ENCODE results near the gene SAMMSON.

DNA sequence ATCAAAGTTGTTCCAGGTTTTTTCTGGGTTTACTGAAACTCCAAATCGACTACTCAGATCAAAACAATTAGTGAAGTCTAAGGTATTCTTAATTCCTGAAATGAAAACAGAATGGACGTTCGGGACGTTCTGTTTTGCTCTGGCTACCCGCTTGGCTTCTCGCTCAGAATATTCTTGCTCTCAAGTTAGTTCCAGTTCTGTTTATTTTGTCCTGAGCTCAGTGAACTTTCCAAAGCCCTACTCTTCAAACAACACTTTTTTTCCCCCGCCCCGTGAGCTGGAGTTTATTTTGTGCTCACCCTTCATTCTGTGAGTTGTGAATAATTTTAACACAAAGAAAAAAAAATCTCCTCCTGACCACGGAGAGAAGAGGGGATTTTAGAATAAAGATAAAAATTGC, 72.6 kb downstream of the SAMMSON start:
- TF ChIP-seq, protein P1, sequence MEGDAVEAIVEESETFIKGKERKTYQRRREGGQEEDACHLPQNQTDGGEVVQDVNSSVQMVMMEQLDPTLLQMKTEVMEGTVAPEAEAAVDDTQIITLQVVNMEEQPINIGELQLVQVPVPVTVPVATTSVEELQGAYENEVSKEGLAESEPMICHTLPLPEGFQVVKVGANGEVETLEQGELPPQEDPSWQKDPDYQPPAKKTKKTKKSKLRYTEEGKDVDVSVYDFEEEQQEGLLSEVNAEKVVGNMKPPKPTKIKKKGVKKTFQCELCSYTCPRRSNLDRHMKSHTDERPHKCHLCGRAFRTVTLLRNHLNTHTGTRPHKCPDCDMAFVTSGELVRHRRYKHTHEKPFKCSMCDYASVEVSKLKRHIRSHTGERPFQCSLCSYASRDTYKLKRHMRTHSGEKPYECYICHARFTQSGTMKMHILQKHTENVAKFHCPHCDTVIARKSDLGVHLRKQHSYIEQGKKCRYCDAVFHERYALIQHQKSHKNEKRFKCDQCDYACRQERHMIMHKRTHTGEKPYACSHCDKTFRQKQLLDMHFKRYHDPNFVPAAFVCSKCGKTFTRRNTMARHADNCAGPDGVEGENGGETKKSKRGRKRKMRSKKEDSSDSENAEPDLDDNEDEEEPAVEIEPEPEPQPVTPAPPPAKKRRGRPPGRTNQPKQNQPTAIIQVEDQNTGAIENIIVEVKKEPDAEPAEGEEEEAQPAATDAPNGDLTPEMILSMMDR (IDR thresholded peaks at IDR 0.05 in 8 of 11, conservative IDR thresholded peaks at IDR 0.05 in 3 of 11), result no peak
- TF ChIP-seq POLR2AphosphoS5 (IDR thresholded peaks at IDR 0.05) (no peak), POLR2A (IDR thresholded peaks at IDR 0.05) (no peak)
